Suprapubic skin (tissue), 4 donors: Measurements from ENCODE around the gene SLC43A1. TPM values are rescaled to one million over a fixed set of nuclear protein-coding genes. Genes with fewer than 3 reads are reported as not detected.

ENCODE experiments used
- DNase-seq, 2 donors: peaks; one replicate each; pipeline ENCODE4 v3.0.0-alpha.2; 2019; ENCODE audit warnings: low spot score in 2 of 2
- H3K27ac ChIP-seq: fragments of 200-600 bp; sonication (generic); one replicate; pipeline ENCODE4 v1.5.1; 2019
- H3K27me3 ChIP-seq: fragments of 200-600 bp; sonication (generic); one replicate; pipeline ENCODE4 v1.5.1; 2019
- H3K36me3 ChIP-seq: fragments of 200-600 bp; sonication (generic); one replicate; pipeline ENCODE4 v1.5.1; 2019
- H3K4me1 ChIP-seq: fragments of 200-600 bp; sonication (generic); one replicate; pipeline ENCODE4 v1.5.1; 2019
- H3K4me3 ChIP-seq: fragments of 200-600 bp; sonication (generic); one replicate; pipeline ENCODE4 v1.5.1; 2019; ENCODE audit warnings: mild to moderate bottlenecking
- H3K9me3 ChIP-seq: fragments of 200-600 bp; sonication (generic); one replicate; pipeline ENCODE4 v1.5.1; 2019
- CTCF ChIP-seq, 2 donors: fragments of 200-600 bp in 1 of 2; fragments of 450-650 bp in 1 of 2; sonication (generic) in 1 of 2; IDR thresholded peaks; one replicate each; pipeline ENCODE4 v1.5.1; 2016 to 2019; ENCODE audit warnings: antibody characterized with exemption in 2 of 2, mild to moderate bottlenecking in 1 of 2, moderate library complexity in 1 of 2
- EP300 ChIP-seq: sonication (generic); formaldehyde crosslinking; IDR thresholded peaks from one replicate; pipeline ENCODE4 v1.6.1; 2017; ENCODE audit warnings: antibody characterized with exemption
- POLR2A ChIP-seq, 2 donors: fragments of 450-650 bp; IDR thresholded peaks; one replicate each; pipeline ENCODE4 v1.6.1; 2017; ENCODE audit warnings: antibody characterized with exemption in 2 of 2, mild to moderate bottlenecking in 2 of 2, moderate library complexity in 2 of 2
- POLR2AphosphoS5 ChIP-seq, 3 donors: sonication (generic); formaldehyde crosslinking; IDR thresholded peaks; one replicate each; pipeline ENCODE4 v1.6.1; 2017; ENCODE audit warnings: antibody characterized with exemption in 3 of 3
- WGBS: methylation state at CpG from one replicate; pipeline ENCODE4 v1.1.5; 2018; 5-methylcytosine and 5-hydroxymethylcytosine counted together
- total RNA-seq, 4 donors: library from RNA; depleted of rRNA; stranded (reverse); fragments of >200 nt; gene quantifications; one replicate each; pipeline ENCODE4 v1.1.0, GENCODE V29; 2016

Gene SLC43A1
- total RNA-seq, 4 donors from 2014 or later: 13.8 to 48.8 (median 22.3) TPM

- TF ChIP-seq POLR2A (IDR thresholded peaks at IDR 0.05) (no peak), CTCF (IDR thresholded peaks at IDR 0.05) (no peak), EP300 (no peak), POLR2AphosphoS5 (IDR thresholded peaks at IDR 0.05) (no peak)
- DNase-seq: no peak
- H3K27ac ChIP-seq: no peak overlapping the region
- H3K4me1 ChIP-seq: peaks cover 25% of the 10 kb centered on the region
- 75% methylated on average over 8 of the region's 8 CpGs for WGBS
- H3K9me3 ChIP-seq: no peaks in the 10 kb centered on the region
- no peaks in the 10 kb centered on the region for H3K27me3 ChIP-seq
- peaks cover 3% of the 10 kb centered on the region for H3K36me3 ChIP-seq
- H3K4me3 ChIP-seq: no peak overlapping the region
Observed at GRCh38 chr11:57500515-57500914, 15.0 kb downstream of the SLC43A1 start.

GRCh38 chr11:57499983-57500461 is 15.5 kb downstream of the SLC43A1 start:
- peak overlapping the region; percentile 71 for H3K27ac ChIP-seq
- no peaks in the 10 kb centered on the region for H3K27me3 ChIP-seq
- peak overlapping the region; percentile 39 for H3K4me3 ChIP-seq
- H3K4me1 ChIP-seq: peaks cover 25% of the 10 kb centered on the region
- WGBS: 32% methylated on average over 12 of the region's 12 CpGs
- peaks cover 3% of the 10 kb centered on the region for H3K36me3 ChIP-seq
- H3K9me3 ChIP-seq: no peaks in the 10 kb centered on the region
- DNase-seq: no peak
- TF ChIP-seq EP300 (no peak), POLR2AphosphoS5 (IDR thresholded peaks at IDR 0.05) (no peak), CTCF (IDR thresholded peaks at IDR 0.05) (no peak), POLR2A (IDR thresholded peaks at IDR 0.05) (no peak)

- Histone ChIP-seq H3K27ac (peak overlapping the region; percentile 71), H3K4me3 (peak overlapping the region; percentile 39), H3K27me3 (no peaks in the 10 kb centered on the region), H3K4me1 (peaks cover 25% of the 10 kb centered on the region), H3K36me3 (peaks cover 3% of the 10 kb centered on the region), H3K9me3 (no peaks in the 10 kb centered on the region)
- peak; percentile 96 to 97 for DNase-seq
- TF ChIP-seq CTCF (IDR thresholded peaks at IDR 0.05) (no peak), POLR2A (IDR thresholded peaks at IDR 0.05) (no peak), EP300 (no peak), POLR2AphosphoS5 (IDR thresholded peaks at IDR 0.05) (no peak)
- 13% methylated on average over 16 of the region's 35 CpGs for WGBS
Observed at GRCh38 chr11:57499413-57499982, 16.0 kb downstream of the SLC43A1 start.

GRCh38 chr11:57498540-57498939 is 17.0 kb downstream of the SLC43A1 start:
- Histone ChIP-seq H3K27me3 (no peaks in the 10 kb centered on the region), H3K4me3 (no peak overlapping the region), H3K36me3 (peaks cover 7% of the 10 kb centered on the region), H3K27ac (no peak overlapping the region), H3K4me1 (peaks cover 25% of the 10 kb centered on the region), H3K9me3 (no peaks in the 10 kb centered on the region)
- WGBS: 65% methylated on average over 6 of the region's 6 CpGs
- no peak for DNase-seq
- TF ChIP-seq CTCF (IDR thresholded peaks at IDR 0.05): no peak
- no peak for TF ChIP-seq EP300
- no peak for TF ChIP-seq POLR2AphosphoS5 (IDR thresholded peaks at IDR 0.05)
- no peak for TF ChIP-seq POLR2A (IDR thresholded peaks at IDR 0.05)

GRCh38 chr11:57497303-57498247 is 17.9 kb downstream of the SLC43A1 start:
- TF ChIP-seq CTCF (IDR thresholded peaks at IDR 0.05): no peak
- no peak for TF ChIP-seq POLR2AphosphoS5 (IDR thresholded peaks at IDR 0.05)
- TF ChIP-seq POLR2A (IDR thresholded peaks at IDR 0.05): no peak
- no peak for TF ChIP-seq EP300
- WGBS: 91% methylated on average over 15 of the region's 15 CpGs
- peaks cover 7% of the 10 kb centered on the region for H3K36me3 ChIP-seq
- no peaks in the 10 kb centered on the region for H3K27me3 ChIP-seq
- H3K4me1 ChIP-seq: peaks cover 25% of the 10 kb centered on the region
- no peak overlapping the region for H3K27ac ChIP-seq
- H3K4me3 ChIP-seq: no peak overlapping the region
- no peak for DNase-seq
- no peaks in the 10 kb centered on the region for H3K9me3 ChIP-seq
